GM19372 (cell line): ENCODE data around the gene FBF1.

Experiments
- ATAC-seq: cut with Tn5 transposase; IDR thresholded peaks from one replicate; pipeline ENCODE4 v1.9.1; 2021; ENCODE audit warnings: mild to moderate bottlenecking, low read depth, moderate library complexity; ENCODE audit not compliant: unreplicated experiment

FBF1 gene

DNA sequence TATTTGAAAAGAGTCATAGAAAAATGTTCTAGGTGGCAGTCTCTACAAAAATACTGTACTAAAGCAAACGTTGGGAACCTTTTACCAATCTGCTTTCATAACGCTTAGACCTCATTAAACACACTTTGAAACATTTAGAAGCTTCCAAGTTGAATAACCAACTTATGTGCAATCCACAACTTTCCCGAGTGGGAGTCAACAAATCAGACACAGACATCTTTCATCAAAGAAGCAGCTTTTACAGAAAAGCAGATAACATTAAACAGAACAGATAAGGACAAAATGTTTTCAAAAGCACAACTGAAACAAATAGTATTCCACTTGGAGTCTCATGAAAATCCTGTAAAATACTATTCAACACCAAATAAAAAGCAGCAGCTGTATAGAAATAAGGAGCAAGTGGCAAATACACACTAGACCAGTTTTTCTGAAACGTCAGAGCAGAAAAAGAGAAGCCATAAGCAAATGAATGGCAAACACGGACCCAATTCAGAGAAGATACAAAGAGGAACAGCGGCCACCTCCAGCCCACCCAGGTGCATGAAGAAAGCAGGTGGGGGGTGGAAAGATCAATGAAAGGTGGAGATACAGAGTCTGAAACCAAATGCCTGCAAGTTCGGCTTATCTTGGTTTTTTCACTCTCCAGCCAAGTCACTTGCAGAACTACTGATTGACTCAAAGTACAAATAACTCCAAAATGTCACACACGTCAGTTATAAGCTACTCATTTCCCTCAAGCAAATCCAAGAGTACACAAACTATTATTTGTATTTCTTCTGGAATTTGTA lies 18.4 kb upstream of the FBF1 start:
- no peak for ATAC-seq

DNA sequence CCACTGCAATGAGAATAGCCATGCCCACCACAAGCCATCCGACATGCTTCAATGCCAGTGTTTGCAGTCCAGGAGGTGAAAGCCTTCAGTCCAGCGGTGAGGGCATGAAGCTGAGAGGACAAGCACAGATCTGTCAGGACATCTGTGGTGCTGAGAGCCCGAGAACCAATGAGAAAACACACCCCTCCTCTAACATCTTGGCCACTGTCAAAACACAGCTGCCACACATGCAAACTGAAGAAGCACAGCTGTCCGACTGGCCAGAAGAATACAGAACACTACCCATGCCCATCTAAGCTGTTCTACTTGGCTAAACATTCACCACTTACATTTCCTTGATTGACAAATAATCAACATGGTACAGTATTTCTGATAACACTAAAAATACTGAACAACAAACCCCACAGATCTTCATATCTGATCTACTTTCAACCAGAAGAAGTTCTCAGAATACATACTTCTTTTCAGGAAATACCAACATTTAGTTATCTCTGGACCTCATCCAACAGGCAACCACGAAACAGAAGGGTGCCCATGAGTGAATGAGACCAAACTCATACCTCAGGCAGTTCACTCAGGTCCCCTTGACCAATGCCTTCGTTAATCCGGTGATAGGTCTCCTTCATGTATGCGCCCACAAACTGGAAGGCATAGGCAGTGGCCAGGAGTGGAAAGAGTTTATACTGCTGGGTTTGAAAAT lies 10.2 kb upstream of the FBF1 start:
- no peak for ATAC-seq

DNA sequence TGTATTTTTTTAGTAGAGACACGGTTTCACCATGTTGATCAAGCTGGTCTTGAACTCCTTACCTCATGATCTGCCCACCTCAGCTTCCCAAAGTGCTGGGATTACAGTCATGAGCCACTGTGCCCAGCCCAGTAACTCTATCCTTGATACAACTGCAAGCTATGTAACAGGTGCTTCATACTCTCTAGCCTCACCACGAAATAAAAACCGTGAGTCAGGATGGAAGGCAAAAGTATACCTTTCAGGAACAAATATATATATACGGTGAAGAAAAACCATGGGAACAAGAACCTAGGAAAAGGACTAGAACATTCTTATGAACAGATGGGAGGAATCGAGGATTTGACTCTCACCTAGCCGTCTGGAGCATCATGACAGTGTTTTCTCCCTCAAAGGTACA lies 9.6 kb upstream of the FBF1 start:
- no peak for ATAC-seq

DNA sequence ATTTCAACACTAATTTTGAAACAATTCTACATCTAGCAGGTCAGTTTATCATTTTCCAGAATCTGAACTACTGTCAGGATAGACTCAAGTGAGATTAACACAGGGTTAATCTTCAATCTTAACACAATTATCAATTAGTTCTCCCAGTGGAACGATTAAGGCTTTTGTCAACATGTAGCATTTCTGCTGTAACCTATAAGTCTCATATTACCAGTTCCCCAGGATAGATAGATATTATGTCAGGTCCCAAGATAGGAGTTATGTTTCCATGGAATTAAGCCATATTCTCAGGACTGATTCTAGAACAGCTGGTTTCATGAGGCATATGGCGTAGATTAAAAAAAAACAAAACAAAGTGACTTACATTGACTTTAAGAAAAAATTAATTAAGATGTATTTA lies 4.4 kb upstream of the FBF1 start:
- ATAC-seq, result no peak

DNA sequence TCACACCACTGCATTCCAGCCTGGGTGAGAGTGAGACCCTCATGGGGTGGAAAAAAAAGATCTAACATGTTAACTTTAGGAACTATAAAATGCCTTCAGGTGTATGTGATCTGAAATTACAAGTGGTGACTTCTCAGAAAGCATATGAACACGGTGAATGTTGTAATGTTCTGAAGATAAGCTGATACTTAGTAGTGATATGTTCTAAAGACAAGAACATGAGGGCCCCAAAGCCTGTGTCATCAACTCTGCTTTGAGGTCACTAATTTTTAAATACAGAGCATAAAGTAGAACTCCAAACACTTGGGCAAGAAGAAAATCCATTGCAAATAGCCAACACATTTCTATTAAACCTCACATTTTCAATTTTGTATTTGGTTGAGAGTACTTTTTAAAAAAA lies 2.6 kb upstream of the FBF1 start:
- no peak for ATAC-seq

DNA sequence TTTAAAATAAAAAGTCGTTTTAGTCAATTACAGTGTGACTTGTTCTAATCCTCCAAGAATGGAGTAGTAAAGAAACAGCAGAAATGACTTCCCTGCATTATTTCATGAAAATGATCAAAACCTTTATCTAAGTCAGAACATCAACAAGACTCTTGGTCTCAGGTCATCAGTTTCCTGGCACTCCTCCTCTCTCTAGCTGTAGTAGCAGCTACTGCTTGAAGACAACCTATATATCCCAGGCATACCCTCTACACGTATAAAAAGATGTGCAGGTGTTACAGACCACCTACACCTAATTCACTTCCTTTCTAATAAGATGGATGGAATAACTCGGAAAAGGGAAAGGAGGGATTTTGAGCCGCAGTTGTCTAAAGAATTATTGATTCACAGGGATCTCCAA lies 1.6 kb upstream of the FBF1 start:
- ATAC-seq, result no peak

DNA sequence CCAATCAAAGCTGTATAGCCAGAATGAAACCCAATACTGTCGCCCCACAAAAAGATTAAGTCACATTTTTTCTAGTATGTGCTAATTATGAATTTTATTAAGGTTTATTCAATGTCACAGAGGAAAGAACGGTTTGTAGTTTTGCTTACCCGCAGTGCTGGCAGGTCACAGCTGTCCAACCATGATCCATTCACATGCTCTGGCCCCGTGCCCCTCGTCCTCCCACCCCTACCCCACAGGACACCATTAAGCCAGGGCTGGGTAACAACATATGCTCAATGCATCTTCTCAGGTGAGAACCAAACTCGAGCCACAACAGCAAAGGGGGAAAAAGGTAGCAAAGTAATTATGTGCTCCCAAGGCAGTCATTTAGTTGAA lies 589 bp upstream of the FBF1 start:
- no peak for ATAC-seq

DNA sequence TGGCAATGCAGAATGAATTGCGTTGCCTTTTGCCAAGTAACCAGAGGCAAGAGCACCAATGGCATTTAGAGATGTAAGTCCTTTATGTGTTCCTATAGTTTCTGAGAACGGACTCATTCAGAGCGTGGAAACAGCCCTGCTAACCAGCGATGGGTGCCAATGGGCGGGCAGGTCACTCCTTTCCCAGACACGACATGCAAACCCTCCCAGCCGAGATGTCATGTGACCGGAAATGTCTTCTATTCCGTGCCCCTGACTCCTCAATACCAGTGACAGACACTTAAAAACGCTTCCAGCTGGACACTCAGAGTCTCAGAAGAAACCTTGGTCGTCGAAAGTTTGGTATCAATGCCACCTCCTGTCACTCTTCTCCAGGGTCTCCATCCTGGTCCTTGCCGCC lies 3.2 kb downstream of the FBF1 start:
- ATAC-seq, result no peak

DNA sequence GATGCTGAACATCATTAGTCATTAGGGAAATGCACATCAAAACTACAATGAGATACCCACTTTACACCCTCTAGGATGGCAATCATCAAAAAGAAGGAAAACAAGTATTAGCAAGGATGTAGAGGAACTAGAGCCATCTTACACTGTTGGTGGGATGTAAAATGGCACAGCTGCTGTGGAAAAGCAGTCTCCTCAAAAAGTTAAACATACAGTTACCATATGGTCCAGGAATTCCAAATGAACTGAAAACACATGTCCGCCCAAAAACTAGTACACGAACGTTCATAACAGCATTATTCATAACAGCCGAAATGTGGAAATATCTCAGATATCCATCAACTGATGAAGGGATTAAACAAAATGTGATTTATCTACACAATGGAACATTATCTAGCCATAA lies 7.0 kb downstream of the FBF1 start:
- no peak for ATAC-seq

DNA sequence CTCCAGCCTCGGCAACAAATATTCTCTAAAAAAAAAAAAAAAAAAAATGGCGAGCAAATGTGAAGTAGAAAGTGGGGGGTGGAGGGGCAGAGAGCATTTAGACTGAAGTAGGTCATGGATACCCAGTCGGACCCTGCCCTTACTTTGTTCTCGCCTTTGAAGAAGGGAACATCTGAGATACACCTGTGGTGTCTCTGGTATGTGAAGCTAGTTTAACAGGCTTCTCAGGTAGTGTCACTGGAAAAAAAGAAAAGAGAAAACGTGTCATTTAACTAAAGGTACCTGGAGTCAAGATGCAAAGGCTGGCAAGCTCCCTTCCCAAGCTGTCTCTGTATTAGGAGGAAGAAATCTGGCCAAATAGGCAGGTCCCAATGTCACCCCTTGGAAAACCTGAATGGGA lies 8.0 kb downstream of the FBF1 start:
- no peak for ATAC-seq

DNA sequence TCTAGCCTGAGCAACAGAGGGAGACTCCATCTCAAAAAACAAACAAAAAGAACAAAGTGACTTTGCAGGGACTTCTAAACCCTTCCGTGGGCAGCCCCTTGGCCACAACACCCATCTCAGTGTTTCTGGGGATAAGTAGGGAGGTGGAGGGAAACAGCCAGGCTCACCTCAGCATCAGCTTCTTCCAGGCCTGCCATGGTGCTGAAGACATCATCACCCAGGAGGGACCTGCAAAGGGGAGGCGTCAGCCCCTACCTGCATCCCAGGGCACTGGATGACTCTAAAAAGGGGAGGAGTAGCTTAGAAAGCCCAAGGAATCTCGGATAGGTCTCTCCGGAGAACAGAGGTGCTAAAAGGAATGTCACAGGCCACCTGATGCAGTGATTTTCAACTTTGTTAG lies 9.8 kb downstream of the FBF1 start:
- ATAC-seq, result no peak

DNA sequence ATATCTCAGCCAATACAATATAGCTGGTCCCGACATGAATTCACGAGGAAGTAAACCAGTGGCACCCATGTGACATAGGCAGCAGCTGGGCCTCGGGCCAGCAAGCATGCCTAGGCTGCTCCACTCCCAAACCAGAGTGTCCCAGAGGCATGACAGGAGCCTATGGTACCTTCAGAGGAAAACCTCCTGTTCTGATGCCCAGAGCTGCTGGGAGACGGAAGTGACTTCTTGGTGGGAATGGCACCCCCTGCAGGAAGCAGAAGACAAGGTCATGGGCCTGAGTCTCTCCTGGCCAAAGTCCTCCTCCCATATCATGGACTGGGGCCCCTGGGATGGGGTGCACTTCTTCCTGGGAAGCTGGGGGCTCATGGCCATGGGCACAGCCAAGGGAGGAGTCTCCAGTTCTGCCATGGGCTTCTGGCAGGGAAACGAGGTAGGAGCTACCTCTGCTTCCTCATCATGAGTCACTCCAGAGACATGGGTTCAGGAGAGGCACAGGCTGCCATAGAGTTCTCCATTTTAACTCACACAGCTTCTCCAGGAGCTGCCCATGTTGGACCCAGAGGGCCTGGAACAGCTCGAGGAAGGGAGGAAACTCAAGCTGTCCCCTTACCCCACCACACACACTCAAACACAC lies 13.4 kb downstream of the FBF1 start:
- no peak for ATAC-seq

DNA sequence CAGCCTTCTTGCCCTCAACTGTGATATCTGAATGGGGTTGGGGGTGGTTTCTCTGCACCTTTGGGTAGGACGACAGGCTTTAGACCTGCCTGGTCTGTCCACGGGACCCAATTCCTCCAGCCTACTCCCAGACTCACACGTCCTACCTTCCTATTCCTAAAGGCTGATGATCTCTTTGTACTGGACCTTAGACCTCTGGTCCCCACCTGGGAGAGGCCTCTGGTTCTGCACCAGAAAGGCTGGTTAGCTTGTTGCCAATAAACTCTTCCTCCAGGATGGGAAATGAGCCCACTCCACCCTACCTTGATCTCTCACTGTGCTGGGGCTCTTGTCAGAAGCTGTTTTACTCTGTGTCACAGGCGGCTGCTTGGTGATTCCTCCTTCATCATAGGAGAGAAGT lies 14.4 kb downstream of the FBF1 start:
- no peak for ATAC-seq

DNA sequence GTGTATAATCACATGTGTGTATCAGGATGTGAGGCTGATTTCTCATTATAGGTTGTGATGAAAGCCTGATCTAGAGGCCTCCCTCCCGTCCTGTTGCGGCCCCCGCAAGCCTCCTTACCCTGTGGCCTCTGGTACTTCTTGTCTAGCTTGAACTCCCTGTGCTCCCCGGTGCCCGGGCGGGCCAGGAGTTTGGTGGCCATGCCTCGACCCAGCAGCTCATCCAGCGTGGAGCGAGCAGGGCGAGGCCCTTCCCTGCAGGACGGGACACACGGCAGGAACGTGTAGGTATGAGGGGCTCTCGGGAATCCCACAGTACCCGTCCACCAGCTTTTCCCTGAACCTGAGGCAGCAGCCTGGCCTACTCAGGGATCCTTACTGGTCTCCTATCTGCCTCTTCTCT lies 14.9 kb downstream of the FBF1 start:
- no peak for ATAC-seq

DNA sequence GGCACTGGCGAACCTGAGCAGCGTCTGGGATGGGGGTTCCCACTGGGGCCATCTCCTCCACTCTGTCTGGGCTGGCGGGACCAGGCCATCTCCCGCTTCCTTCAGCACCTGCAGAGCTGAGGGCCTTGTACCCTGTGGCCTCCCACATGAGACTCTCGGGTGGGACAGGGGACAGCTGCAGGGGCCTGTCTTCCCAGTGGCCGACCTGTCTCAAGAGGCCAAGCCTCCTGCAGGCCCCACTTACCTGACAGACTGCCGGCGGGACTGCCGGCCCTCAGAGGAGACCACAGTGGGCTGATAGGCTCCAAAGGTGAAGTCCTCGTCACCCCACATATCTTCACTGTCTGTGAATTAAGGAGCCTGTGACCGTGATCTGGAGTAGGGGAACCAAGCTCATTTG lies 15.7 kb downstream of the FBF1 start:
- ATAC-seq, result no peak

DNA sequence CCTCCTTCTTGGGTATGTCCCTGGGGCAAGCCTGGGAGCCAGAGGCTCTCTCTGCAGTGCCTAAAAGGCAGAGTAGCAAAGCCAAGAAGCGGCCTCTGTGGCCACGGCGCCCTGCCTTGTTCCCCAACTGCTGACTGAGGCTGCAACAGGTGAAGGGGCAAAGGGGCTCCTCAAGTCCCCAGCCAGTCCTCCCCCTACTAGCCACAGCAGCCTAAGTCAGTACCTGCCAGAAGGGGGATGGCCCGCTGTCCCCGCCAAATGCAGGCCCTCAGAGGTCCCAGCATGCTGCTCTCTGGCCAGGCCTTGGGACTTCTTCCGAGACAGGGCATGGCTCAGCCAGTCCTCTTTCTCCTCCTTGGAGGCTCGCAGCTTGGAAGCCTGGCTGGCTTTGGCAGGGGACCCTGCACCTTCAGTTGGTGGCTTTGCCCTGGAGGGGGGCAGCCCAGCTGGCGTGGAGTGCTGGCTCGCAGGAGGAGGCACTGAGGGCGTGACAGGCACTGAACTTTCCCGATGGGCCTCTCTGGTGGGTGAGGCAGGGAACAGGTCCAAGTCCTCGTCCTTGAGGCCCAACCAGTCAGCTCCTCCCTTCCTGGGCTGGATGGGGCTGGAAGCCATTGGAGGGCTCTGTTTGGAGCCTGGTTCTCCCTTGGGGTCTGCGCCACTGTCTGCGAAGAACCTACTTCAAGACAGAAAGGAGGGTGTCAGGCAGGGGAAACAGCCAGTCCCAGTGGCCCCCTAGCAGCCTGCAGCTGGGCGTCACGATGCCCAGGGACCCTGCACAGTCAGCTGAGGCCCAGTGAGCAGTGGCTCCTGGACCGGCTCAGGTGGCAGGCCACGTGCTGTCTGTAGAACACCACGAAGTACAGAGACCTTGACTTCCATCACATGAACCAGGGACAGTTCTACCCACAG lies 17.6 kb downstream of the FBF1 start:
- no peak for ATAC-seq

DNA sequence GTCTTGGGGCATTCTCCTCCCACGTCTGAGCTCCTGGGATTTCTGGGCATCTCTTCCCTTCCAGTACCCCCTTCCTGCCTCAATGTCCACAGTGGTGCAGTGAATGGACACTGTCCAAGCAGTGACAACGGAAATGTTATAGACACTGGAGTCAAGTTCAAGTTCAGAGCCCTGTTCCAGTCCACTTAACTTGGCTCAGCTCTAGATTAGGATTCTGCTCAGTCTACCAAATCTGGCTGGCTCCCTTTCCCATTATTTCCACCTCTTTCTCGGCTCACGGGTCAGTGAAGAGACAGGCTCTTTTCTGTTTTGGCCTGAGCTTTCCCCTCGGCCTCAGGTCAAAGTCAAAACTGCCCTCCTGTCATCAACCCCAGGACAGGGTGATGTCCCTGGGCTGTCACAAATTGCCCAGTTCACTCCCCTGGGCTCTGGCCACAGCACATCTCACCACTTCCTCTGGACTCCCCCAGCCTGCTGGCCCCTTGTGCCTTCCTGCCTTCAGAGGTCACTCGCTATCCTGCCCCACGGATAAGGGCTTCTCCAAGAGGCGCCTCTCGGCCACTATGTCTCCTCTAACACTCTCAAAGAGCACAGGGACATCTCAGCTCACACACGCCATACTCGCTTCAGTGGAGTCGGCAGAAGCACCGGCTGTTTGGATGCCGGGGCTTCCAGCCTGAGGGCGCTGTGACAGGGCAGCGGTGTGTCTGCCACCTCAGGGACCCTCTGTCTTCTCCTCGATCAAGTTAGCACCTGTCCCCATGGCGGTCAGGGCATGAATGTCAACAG lies 18.5 kb downstream of the FBF1 start:
- no peak for ATAC-seq

DNA sequence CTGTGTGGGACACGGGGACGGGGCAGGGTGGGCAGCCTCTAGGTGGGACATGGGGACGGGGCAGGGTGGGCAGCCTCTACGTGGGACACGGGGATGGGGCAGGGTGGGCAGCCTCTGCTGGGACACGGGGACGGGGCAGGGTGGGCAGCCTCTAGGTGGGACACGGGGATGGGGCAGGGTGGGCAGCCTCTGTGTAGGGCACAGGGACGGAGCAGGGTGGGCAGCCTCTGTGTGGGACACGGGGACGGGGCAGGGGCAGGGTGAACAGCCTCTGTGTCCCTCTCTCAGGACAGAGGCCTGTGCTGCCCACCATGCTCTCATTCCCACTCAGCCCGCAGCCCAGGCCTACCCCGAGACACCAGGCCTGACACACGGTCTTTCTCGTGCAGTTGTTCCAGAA lies 19.2 kb downstream of the FBF1 start:
- no peak for ATAC-seq

DNA sequence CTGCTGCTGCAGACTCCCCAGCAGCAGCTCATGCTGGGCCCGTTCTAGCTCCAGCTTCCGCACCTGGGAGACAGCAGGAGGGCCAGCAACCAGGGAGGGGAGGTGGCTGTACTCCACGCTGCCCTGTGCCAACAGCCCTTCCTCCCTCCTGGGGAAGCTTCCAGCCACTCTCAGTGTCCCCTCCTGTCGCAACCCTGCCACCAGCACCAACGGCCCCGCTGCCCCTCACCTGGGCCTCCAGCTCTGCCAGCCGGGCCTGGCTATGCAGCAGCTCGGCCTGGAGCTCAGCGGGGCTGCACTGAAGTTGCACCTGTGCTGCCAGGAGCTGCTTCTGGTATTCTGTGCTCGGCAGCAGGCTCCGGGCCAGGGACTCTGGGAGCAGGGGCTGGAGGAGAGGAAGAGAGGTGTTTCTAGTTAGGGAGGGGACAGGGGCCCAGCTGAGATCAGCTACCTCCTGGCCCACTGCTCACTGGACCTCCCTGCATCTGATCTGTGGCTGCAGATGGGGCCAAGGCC lies 20.7 kb downstream of the FBF1 start:
- no peak for ATAC-seq

DNA sequence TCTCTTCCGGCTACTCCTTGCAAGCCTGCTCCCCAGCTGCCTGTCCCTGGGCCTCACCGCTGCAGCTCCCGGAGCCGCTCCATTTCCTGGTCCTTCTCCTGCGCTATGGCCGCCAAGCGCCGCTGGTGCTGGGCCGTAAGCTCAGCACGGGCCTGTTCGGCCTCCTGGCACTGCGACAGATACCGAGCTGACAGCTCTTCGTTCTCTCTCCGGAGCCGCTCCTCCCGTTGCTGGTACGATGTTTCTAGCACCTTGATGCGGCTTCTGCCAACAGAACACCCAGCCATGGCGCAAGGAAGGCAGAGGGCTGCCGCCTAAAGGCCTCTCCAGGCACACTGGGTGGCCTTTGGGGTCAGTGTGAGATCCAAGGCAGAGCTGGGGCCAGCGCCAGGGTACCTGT lies 21.2 kb downstream of the FBF1 start:
- no peak for ATAC-seq
